K562 (cell line): Measurements from ENCODE around the gene DLGAP5. TPM values are rescaled to one million over a fixed set of nuclear protein-coding genes. Genes with fewer than 3 reads are reported as not detected.

ENCODE experiments used
- ATAC-seq: fragments of 200-7000 bp; cut with Tn5 transposase; 3 replicates; pipeline ENCODE4 v1.9.1; 2020; ENCODE audit warnings: moderate library complexity
- BruUV-seq: library from RNA; stranded (reverse); fragments of 400-500 nt; replicated peaks from 2 replicates; lab custom pipeline; 2021; lab: Mats Ljungman, UMichigan
- CTCF ChIA-PET: fragments of 300-600 bp; formaldehyde crosslinking; extraction: SDS; loops from one replicate; lab custom pipeline; 2021; ENCODE audit warnings: low intra/inter-chr PET ratio; lab: Yijun Ruan, JAX
- POLR2A ChIA-PET: fragments of 300-600, 350-650 bp; sonication (Branson Sonifier 250); formaldehyde crosslinking; extraction: SDS; loops from one replicate; lab custom pipeline; 2021; ENCODE audit warnings: antibody characterized with exemption, inconsistent platforms; lab: Yijun Ruan, JAX
- DNase-seq, 4 experiments: peaks; one replicate each; pipeline versions ENCODE4 v3.0.0 to v3.0.0-alpha.2; 2011 to 2018; ENCODE audit warnings: low spot score in 3 of 4, mixed read lengths in 3 of 4; ENCODE audit errors: extremely low read depth in 1 of 4
- FAIRE-seq: peaks from 2 replicates; lab custom pipeline; 2011; peaks lifted over from hg19 to GRCh38; lab: Jason Lieb, UNC
- H2AFZ ChIP-seq: 2 replicates; pipeline ENCODE4 v1.6.0; 2011; ENCODE audit warnings: low read depth, low read length, control low read depth, inconsistent platforms
- H3K27ac ChIP-seq: fragments of 200-600 bp; 3 replicates; pipeline ENCODE4 v1.8.0; 2011; ENCODE audit warnings: low read depth, mild to moderate bottlenecking, control low read depth, inconsistent platforms, low read length, moderate library complexity, mixed read lengths; ENCODE audit errors: extremely low read depth
- H3K27me3 ChIP-seq, 2 experiments: fragments of 300-600 bp in 1 of 2; 2 replicates in 1 of 2; 3 replicates in 1 of 2; pipeline versions ENCODE4 v1.6.0 to v1.8.0; 2011; ENCODE audit warnings: inconsistent platforms in 2 of 2, low read length in 2 of 2, mild to moderate bottlenecking in 1 of 2, mixed read lengths in 1 of 2, moderate library complexity in 1 of 2; ENCODE audit not compliant: control insufficient read depth in 2 of 2, insufficient read depth in 2 of 2
- H3K36me3 ChIP-seq: fragments of 300-600 bp; 3 replicates; pipeline ENCODE4 v1.8.0; 2011; ENCODE audit warnings: mild to moderate bottlenecking, low read length, inconsistent platforms; ENCODE audit not compliant: control insufficient read depth, insufficient read depth
- H3K4me1 ChIP-seq, 2 experiments: fragments of 200-600 bp in 1 of 2; replicated peaks in 1 of 2; 2 replicates in 1 of 2; 3 replicates in 1 of 2; pipeline versions ENCODE4 v1.5.1 to v1.8.0; 2011; ENCODE audit warnings: inconsistent platforms in 2 of 2, low read length in 2 of 2, mild to moderate bottlenecking in 1 of 2, mixed read lengths in 1 of 2, moderate library complexity in 1 of 2; ENCODE audit not compliant: control insufficient read depth in 2 of 2, insufficient read depth in 2 of 2
- H3K4me2 ChIP-seq: 2 replicates; pipeline ENCODE4 v1.6.1; 2011; ENCODE audit warnings: low read length, control low read depth, inconsistent platforms, mixed read lengths; ENCODE audit not compliant: insufficient read depth
- H3K4me3 ChIP-seq: fragments of 200-600 bp; sonication (generic), shearing (Covaris generic); 2 replicates; pipeline ENCODE4 v1.5.1; 2016; ENCODE audit warnings: control low read depth, inconsistent platforms
- H3K79me2 ChIP-seq: fragments of 200-600 bp; 3 replicates; pipeline ENCODE4 v1.8.0; 2011; ENCODE audit warnings: low read length, inconsistent platforms; ENCODE audit not compliant: control insufficient read depth, insufficient read depth
- H3K9ac ChIP-seq, 2 experiments: 2 replicates each; pipeline versions ENCODE4 v1.6.0 to v1.6.1; 2011; ENCODE audit warnings: low read depth in 2 of 2, low read length in 2 of 2, control low read depth in 1 of 2, inconsistent platforms in 1 of 2, mild to moderate bottlenecking in 1 of 2, mixed read lengths in 1 of 2; ENCODE audit not compliant: insufficient read depth in 1 of 2
- H3K9me1 ChIP-seq: one replicate; pipeline ENCODE4 v1.6.0; 2011; ENCODE audit warnings: inconsistent platforms, mild to moderate bottlenecking, low read length, moderate library complexity; ENCODE audit not compliant: control insufficient read depth, insufficient read depth
- H3K9me3 ChIP-seq: replicated peaks from 2 replicates; pipeline ENCODE4 v1.5.1; 2011; ENCODE audit warnings: low read depth, low read length, inconsistent platforms; ENCODE audit not compliant: control insufficient read depth, insufficient read depth
- H4K20me1 ChIP-seq: replicated peaks from 2 replicates; pipeline ENCODE4 v1.6.1; 2011; ENCODE audit warnings: low read length, inconsistent platforms, mixed read lengths; ENCODE audit not compliant: control insufficient read depth, insufficient read depth
- ARID1B ChIP-seq: fragments of 450-650 bp; IDR thresholded peaks from 2 replicates; pipeline ENCODE4 v1.6.1; 2016; ENCODE audit warnings: antibody characterized with exemption, mild to moderate bottlenecking, inconsistent platforms
- ARID4B ChIP-seq: sonication (generic); formaldehyde crosslinking; IDR thresholded peaks from 2 replicates; pipeline ENCODE4 v1.8.0; 2022; ENCODE audit warnings: mild to moderate bottlenecking, missing genetic modification reagents
- CREM ChIP-seq: IDR thresholded peaks from 2 replicates; pipeline ENCODE4 v1.6.1; 2014; ENCODE audit warnings: antibody characterized with exemption, low read depth
- CTCF ChIP-seq, 3 experiments: IDR thresholded peaks in 2 of 3; conservative IDR thresholded peaks in 1 of 3; 2 replicates each; pipeline ENCODE4 v1.5.1; 2011 to 2012; ENCODE audit warnings: low read length in 3 of 3, mild to moderate bottlenecking in 3 of 3, control low read depth in 2 of 3, improper control_type of control experiment in 1 of 3, inconsistent platforms in 1 of 3, low read depth in 1 of 3, mixed read lengths in 1 of 3, moderate library complexity in 1 of 3; ENCODE audit not compliant: insufficient read depth in 2 of 3
- DMBX1 ChIP-seq: fragments of 250-450 bp; sonication (Bioruptor Pico); IDR thresholded peaks from 2 replicates; pipeline ENCODE4 v1.8.0; 2022; ENCODE audit warnings: inconsistent platforms, mild to moderate bottlenecking, moderate library complexity, borderline replicate concordance
- GABPA ChIP-seq: fragments of 200-800 bp; sonication (Bioruptor generic); conservative IDR thresholded peaks from 2 replicates; pipeline ENCODE4 v1.6.1; 2016; ENCODE audit warnings: low read depth, missing genetic modification characterization, missing compliant biosample characterization
- HIVEP1 ChIP-seq: fragments of 250-450 bp; sonication (Bioruptor Pico); IDR thresholded peaks from 2 replicates; pipeline ENCODE4 v1.4.0; 2020; ENCODE audit warnings: mild to moderate bottlenecking
- SMARCB1 ChIP-seq: IDR thresholded peaks from 2 replicates; pipeline ENCODE4 v1.6.1; 2011; ENCODE audit warnings: improper control_type of control experiment, low read depth; ENCODE audit not compliant: insufficient read length
- VEZF1 ChIP-seq: fragments of 200-800 bp; sonication (Bioruptor generic); IDR thresholded peaks from 2 replicates; pipeline ENCODE4 v1.6.1; 2017; ENCODE audit warnings: missing genetic modification characterization, missing compliant biosample characterization
- ZNF41 ChIP-seq: fragments of 250-450 bp; sonication (Bioruptor Pico); conservative IDR thresholded peaks from 2 replicates; pipeline ENCODE4 v1.4.0; 2020; ENCODE audit warnings: mild to moderate bottlenecking
- ZNF589 ChIP-seq: fragments of 200-800 bp; sonication (Bioruptor generic); IDR thresholded peaks from 2 replicates; pipeline ENCODE4 v1.6.1; 2016; ENCODE audit warnings: low read depth, missing genetic modification characterization, missing compliant biosample characterization
- ZNF77 ChIP-seq: fragments of 250-450 bp; sonication (Bioruptor Pico); IDR thresholded peaks from 2 replicates; pipeline ENCODE4 v1.5.0; 2020
- ZSCAN32 ChIP-seq: fragments of 450-650 bp; formaldehyde crosslinking; IDR thresholded peaks from 2 replicates; pipeline ENCODE4 v1.4.0; 2020; ENCODE audit warnings: mild to moderate bottlenecking, moderate library complexity
- WGBS: fragments of 100-300 bp; shearing (Covaris generic); methylation state at CpG from one replicate; pipeline ENCODE4 v1.1.6; 2016; ENCODE audit warnings: low coverage, mixed read lengths; ENCODE audit not compliant: insufficient coverage; ENCODE audit errors: missing lambda C conversion rate; 5-methylcytosine and 5-hydroxymethylcytosine counted together
- in situ Hi-C: fragments of 300-500 bp; cut with MboI; formaldehyde crosslinking; loops from 4 replicates; pipeline ENCODE4 v1.15.0; 2018; ENCODE audit warnings: inconsistent platforms, mixed read lengths
- intact Hi-C: fragments of 100-400 bp; cut with micrococcal nuclease; formaldehyde crosslinking; loops from 2 replicates; pipeline ENCODE4 v1.14.2; 2022
- polyA plus RNA-seq, 8 experiments: library from polyadenylated mRNA; depleted of rRNA in 4 of 8; stranded (reverse) in 5 of 8; unstranded in 3 of 8; fragments of >200 nt; fragmentation: Nextera tagmentation in 2 of 8; fragmentation: Illumina TruSeq in 1 of 8; extraction: Ambion mirVana in 2 of 8; extraction: Trizol in 1 of 8; gene quantifications; 2 replicates each; pipeline versions ENCODE4 v1.2.1 to v1.2.3, GENCODE V29; 2011 to 2014; ENCODE audit warnings: inconsistent platforms in 1 of 8, missing spikeins in 1 of 8
- total RNA-seq, 7 experiments: library from RNA; depleted of rRNA in 6 of 7; stranded (reverse); fragments of >200 nt in 6 of 7; fragmentation: Illumina TruSeq in 2 of 7; extraction: Trizol in 2 of 7; gene quantifications; 2 replicates each; pipeline versions ENCODE4 v1.2.1 to v1.2.3, GENCODE V29; 2011 to 2021; ENCODE audit warnings: low replicate concordance in 1 of 7
- TF ChIP-seq, protein P1 (sequence below): fragments of 450-650 bp; IDR thresholded peaks from 2 replicates; pipeline ENCODE4 v1.6.1; 2018; ENCODE audit warnings: mild to moderate bottlenecking, low read depth; ENCODE audit not compliant: partially characterized antibody

The DLGAP5 gene
- total and polyA plus RNA-seq, 9 of the 15 experiments (the other 6 are each of a cell fraction or from before 2014, with no cell fraction given), result 39.1 to 80.0 (median 59.9) TPM

- BruUV-seq, result no TSS peak
- ATAC-seq (no peak), DNase-seq (no peak), FAIRE-seq (no peak)
- H3K4me2 ChIP-seq, result no peak overlapping the region
- no peak overlapping the region for H2AFZ ChIP-seq
- H4K20me1 ChIP-seq, result no peaks in the 10 kb centered on the region
- POLR2A ChIA-PET, result no interaction called here
- H3K36me3 ChIP-seq, result peaks cover 79% of the 10 kb centered on the region
- no peak overlapping the region for H3K27ac ChIP-seq
- H3K4me3 ChIP-seq, result no peak overlapping the region
- WGBS, result 88% methylated on average over 1 of the region's 1 CpG
- no peaks in the 10 kb centered on the region for H3K27me3 ChIP-seq
- intact Hi-C loops (no loop called here), in situ Hi-C loops (no loop called here)
- no peaks in the 10 kb centered on the region for H3K9me3 ChIP-seq
- H3K9me1 ChIP-seq, result no peaks in the 10 kb centered on the region
- CTCF ChIA-PET, result no interaction called here
- H3K9ac ChIP-seq, result no peak overlapping the region
- H3K4me1 ChIP-seq, result no peaks in the 10 kb centered on the region
- no peaks in the 10 kb centered on the region for H3K79me2 ChIP-seq
- TF ChIP-seq ZNF77 (CRISPR knock-in tag) (no peak), GABPA (tag) (no peak), DMBX1 (no peak), CTCF (IDR thresholded peaks at IDR 0.05 in 2 of 3, conservative IDR thresholded peaks at IDR 0.05 in 1 of 3; ENCODE audit: insufficient read depth in 2 of 3, low read depth in 1 of 3, low read length in 3 of 3) (no peak), ZNF589 (no peak), VEZF1 (CRISPR knock-in tag) (no peak), ARID1B (no peak), CREM (no peak), HIVEP1 (CRISPR knock-in tag) (no peak), ARID4B (CRISPR knock-in tag) (no peak), ZSCAN32 (no peak), SMARCB1 (no peak), ZNF41 (CRISPR knock-in tag) (no peak)
- TF ChIP-seq, protein P1, sequence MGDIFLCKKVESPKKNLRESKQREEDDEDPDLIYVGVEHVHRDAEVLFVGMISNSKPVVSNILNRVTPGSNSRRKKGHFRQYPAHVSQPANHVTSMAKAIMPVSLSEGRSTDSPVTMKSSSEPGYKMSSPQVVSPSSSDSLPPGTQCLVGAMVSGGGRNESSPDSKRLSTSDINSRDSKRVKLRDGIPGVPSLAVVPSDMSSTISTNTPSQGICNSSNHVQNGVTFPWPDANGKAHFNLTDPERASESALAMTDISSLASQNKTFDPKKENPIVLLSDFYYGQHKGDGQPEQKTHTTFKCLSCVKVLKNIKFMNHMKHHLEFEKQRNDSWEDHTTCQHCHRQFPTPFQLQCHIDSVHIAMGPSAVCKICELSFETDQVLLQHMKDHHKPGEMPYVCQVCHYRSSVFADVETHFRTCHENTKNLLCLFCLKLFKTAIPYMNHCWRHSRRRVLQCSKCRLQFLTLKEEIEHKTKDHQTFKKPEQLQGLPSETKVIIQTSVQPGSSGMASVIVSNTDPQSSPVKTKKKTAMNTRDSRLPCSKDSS, result no peak
These were observed 39.8 kb downstream of the DLGAP5 start for GRCh38 chr14:55151601-55152000.
